GM18858 (cell line): ENCODE data around the gene UBASH3A.

Experiments
- ATAC-seq: cut with Tn5 transposase; IDR thresholded peaks from one replicate; pipeline ENCODE4 v1.9.1; 2021; ENCODE audit not compliant: unreplicated experiment

The UBASH3A gene

DNA sequence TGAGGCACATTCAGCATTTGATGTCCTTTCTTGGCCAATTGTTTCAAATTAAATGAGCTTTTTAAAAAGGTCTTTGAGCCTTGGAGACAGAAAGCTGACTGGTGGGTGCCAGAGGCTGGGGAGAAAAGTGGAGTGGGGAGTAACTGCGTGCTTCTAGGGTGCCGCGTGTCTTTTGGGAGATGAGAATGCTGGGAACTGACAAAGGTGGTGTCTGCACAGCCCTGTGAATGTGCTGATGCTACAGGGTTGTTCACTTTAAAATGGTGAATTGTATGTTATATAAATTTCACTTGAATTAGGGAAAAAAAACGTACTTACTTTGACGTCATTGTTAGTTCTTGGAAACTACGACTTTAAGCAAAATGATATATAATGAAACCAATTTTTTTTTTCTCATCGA is 29.2 kb upstream of the UBASH3A start:
- no peak for ATAC-seq

DNA sequence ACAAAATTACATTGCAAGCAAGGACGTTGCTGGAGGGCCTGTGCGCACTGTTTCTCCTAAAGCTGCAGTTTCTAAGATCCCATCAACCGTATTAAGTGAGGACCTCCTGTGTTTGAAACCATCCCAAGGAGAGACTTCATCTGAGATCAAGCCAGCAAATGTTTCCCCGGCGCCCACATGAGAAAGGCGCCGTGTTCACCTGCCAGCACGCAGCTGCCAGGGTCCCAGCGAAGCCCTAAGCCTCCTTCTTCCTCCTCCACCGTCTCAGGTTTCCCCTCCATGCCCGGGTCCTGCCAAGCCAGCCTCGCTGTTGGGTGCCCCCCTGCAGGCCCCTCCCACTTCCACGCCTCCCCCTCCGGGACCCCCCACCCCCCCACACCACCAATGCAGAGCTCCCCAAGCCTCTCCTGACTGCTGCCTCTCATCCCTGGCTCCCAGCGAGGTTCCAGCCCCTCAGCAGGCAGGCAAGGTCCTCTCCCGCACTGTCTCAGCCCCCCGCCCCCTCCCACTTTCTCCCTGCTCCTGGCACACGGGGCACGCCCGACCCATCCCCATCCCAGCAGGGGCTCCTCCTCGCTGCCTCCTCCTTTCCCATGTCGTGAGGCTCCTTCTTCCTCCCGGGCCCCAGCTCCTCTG is 28.7 kb upstream of the UBASH3A start:
- ATAC-seq = no peak

DNA sequence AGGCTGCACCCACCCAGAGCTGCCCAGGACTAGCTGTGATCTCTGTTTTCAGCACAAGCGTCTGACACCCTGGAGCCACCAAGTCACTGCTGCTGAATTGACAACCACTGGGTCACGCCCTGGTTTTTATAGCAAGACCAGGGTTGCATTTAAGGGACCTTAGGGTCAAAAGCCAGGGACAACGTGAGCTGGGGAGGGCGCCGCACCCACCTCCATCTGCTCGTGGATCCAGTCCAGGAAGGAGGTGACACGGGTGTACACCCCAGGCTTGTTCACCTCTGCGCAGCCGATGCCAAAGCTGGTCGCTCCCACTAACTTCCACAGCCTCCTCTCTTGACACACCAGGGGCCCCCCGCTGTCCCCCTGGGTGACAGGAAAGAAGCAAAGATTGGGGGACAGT is 28.2 kb upstream of the UBASH3A start:
- ATAC-seq = no peak

DNA sequence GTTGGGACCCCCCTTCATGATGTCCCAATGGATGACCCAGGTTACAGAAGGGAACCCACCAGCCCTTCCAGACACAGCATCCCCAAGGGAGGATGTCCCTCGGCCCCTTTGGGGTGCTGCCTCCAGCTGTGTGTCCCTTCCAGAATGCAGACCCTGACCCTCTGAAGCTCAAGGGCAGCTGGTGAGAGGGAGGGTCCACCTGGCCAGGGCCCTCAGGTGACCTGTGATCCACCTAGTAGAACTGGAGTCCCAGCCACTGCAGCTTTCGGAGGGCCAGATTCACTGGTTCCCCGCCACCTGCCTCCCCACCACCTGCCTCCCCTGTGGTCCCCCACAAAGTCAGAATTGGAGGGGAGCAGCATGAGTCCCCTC is 27.8 kb upstream of the UBASH3A start:
- no peak for ATAC-seq

DNA sequence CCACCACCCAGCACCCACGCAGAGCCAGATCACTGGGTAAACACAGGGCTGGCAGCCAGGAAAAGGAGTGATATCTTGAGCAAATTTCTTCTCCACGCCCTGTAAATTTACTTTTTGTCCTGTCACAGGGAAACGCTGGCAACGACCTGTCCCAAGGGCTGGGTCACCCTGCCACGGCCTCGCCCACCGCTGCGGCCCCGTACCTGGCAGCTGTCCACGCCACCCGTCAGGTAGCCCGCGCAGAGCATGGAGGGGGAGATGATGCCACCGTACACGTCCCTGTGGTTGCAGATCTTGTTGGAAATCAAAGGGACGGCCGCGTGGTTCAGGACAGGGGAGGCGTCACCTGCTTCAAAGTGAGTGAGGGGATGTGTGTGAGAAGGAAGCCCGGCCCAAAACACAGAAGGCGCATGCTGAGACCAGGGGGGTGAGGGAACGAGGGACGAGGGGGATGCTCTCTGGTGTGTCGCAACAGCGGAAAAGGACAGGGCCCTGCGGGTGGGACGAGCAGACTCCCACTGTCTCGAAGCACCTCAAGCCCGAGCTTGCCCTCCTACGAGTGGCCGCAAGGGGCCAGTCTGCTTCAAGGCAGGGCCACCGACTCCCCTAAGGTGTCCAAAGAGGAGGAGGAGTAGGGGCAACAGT is 27.2 kb upstream of the UBASH3A start:
- ATAC-seq = no peak

DNA sequence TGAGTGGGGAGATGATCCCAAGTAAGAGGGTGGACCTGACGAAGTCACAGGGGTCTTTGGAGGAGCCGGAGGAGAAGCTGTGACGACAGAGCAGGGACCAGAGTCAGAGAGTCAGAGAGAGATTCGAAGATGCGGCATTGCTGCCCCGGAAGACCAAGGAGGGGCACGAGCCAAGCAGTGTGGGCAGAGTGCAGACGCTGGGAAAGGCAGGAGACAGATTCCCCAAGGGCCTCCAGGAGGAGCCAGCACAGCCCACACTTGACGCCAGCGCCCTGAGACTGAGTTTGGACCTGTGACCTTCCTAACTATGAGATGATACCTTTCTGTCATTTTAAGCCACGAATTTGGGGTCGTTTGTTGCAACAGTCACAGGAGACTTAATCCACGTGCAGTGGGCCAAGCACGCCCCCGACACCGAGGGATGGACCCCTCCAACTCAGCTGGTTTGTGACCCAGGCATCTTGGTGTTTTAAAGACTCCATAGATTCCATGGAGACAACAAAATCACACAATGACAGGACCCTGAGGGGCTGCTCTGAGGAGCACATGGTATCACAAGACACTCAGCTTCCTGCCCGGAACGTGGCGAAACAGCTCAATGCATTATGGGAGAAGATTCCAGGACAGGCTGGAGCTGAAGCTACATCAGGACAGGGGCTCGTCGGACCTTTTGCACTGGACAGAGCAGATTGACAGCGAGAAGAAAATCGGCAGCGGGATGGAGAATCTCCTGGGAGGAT is 26.3 kb upstream of the UBASH3A start:
- ATAC-seq = no peak

DNA sequence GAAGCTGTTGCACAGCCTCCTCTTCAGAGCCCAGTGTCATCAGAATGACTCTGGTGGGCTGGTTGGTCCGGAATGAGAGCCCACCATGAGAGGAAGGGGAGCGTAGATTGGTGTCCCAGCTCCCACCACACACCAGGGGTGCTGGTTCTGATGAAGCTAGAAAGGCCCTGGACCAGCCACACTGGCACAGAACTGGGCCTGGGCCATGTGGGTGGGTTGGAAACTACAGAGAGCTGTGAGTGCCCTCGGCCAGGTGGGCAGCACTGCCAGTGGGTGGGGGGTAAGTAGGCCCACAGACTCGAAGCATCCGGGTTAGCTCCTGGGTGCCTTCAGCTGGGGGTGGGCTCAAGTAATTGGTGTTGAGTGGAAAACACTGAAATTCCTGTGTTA is 25.8 kb upstream of the UBASH3A start:
- no peak for ATAC-seq

DNA sequence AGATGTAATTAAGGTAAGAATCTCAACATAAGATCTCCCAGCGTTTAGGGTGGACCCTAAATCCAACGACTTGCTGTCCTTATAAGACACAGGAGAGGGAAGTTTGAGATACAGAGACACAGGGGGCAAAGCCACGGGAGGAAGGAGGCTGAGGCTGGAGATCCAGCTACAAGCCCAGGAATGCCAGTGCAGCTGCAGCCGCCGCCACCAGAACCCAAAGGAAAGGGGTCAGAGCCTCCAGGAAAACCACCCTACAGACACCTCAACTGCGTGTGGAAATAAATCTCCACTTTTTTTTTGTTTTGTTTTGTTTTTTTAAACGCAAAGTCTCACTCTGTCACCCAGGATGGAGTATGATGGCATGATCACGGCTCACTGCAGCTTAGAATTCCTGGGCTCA is 25.3 kb upstream of the UBASH3A start:
- no peak for ATAC-seq

DNA sequence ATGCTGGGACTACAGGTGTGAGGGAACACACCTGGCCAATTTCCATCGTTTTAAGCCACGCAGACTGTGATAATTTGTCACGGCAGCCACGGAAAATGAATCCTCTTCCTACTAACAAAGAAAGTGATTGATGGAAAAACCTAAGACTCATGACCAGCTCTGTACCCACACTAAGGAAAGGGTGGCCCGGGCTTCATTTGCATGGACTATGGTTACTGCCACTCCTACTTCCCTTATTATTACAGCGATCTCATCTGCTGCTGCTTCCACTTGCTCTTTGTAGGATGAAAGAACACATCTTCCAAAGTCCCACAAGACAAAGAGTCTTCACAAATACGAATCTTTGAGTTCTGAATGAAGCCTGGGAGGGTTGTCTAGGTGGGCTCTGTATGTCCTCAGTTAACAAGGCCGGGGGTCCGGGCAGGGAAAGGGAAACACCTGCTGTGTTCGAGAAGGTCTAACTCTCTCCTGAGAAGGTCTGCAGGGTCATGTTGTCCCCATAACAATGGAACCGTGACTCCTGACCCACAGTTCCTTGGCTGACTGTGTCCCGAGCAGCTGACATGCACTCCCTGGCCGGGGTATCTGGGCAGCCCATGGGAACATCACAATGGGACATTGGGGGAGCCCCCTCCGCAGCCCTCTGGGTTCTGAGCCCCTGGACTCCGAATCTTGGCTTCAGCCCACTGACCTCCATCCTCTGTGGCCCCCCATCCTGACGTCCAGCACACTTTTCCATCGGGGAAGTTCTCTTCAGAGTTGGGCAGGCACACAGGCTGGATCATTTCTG is 24.1 kb upstream of the UBASH3A start:
- no peak for ATAC-seq

DNA sequence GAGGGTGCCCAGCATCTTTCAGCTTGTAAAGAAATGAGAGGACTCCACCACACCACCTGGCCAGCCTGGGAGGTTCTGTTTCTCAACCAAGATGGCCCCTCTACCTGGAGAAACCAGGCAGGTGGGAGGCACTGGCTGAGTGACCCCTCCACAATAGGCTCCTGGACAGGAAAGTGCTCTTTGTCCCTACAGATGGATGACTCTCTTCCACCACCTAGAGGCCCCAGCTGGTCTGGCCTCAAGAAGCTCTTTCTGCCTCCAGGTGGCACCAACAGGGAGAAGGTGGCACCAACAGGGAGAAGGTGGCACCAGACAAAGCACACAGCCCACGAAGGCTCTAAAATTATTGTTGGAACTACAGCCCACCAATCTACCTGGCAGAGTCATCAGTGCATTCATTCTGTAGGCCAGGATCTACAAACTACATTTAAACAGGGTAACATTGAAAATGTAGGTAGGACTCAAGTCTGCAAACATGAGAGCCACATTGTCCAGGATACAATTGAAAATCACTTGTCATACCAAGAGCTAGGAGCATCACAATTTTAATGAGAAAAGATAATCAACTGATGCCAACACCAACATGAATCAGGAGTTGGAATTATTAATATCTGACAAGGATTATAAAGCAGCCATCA is 22.2 kb upstream of the UBASH3A start:
- no peak for ATAC-seq

DNA sequence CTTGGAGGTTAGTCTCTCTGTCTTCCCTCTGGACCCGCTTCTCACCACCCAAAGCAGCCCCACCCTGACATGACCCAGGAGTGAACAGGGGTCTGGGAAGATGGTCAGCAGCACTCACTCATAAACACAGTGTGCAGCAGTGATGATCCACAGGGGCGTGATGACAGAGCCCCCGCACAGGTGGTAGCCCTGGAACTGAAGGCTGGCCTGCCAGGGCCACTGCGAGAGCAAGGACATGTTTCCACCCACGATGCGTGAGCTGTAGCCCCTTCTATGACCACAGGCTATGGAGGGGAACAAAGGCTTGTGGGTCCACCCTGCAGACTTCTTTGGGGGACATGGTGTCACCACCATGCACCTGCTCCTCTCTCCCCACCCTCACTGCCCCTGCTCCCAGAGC is 20.8 kb upstream of the UBASH3A start:
- ATAC-seq = no peak

DNA sequence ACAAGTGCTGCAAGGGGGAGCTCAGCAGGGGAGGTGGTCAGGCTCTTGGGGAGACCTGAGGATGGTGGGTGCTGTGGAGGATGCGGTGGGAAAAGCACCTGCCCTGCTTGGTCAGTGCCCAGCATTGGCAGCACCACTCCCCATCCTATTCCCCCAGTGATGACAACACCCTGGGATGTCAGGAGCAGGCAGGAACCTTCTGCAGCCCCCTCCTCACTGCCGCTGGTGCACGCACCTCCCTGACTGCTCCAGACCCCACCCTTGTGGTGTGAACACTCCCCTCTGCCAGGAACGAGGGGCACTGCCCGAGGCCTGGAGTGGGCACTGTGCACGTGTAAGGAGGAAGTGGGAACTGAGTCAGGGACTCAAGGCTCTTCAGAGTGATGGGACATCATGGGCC is 20.4 kb upstream of the UBASH3A start:
- ATAC-seq = no peak

DNA sequence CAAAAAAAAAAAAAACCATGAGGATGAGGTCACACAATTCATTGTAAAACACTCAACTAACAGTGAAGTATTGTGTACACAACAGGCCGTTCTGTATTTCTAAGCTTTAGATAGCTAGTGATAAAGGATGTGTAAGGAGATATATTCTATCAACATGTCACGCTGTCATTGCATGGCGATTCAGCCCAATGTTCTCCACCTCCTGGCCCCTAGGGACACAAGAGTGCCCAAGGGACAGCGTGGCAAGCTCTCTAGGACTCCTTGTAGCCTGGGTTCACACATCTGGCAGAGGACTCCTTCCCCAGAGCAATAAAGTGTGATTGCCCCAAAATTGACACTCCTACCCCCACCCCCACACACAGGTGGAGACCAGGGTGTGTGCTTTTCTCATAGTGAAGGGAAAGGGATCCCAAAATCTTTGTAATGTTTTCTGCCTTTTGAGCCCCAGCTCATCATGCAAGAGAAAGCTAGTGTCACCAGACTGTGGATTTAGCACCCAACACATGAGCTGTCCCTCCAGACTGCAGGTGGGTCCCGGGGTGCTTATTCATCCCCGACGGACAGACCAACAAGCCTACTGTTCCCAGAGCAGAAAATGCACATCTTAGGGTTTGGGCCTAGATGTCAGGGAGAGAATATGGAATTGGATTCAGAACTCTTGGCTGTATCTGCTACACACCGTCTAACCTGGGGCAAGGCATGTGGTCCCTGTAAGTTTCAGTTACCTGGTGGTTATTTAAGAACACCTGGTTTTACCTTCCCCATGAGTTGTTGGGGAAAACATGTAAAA is 19.4 kb upstream of the UBASH3A start:
- no peak for ATAC-seq

DNA sequence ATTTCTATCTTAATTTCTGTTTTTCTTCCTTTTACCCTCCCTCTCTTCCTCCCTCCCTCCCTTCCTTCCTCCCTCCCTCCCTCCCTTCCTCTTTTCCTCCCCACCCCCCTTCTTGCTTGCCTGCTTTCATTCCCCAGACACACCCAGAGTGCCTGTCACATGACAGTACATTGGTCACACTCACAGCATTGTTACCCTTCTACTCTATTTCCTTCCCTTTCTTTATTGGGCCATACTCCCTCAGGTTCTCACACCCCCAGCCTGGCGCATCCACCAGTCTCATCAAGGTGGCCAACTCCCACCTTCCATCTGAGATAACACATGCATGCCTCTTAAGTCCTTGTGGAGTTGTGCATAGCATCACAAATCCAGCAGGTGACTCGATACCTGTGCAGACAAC is 18.7 kb upstream of the UBASH3A start:
- no peak for ATAC-seq

DNA sequence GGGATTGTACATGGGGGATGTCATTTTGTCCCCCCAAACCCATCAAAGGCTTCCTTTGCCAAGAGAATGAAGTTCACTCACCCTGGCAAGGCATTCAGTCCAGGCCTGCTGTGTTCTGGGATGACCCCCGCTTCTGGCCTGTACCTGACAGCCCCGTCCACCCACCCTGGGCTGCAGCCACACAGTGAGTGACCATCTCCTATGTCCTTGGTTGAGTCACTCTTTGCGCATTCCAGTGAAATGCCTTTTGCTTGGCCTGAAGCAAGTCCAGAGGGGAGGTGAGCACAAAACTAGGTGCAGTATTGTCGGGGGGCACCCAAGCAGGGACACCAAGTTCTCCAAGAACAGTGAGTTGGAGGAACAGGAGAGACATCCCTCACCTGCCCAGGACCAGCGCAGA is 18.1 kb upstream of the UBASH3A start:
- no peak for ATAC-seq

DNA sequence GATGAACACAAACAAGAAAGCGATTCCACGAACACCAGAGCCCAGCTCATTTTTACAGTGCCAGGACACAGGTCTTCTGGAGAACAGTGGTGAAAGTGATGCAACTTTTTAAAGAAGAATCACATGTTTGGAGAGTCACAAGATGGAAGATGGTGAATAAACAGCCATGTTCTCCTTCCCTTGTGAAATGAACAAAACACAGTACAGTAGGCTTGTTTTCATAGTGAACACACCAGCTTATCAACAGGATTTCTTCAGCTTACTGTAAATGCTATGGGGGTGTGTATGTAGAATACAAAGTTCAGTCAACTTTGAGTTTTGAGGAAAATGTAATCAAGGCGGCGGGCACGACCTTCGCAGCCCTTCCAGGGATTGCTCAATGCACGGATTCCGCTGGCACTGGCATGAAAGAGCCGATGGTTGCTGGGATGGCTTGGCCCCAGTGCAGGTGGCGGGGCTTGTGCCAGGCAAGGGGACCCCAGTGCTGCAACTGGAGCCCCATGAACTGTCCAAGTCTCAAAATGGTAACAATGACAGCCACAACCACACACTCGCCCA is 17.6 kb upstream of the UBASH3A start:
- no peak for ATAC-seq

DNA sequence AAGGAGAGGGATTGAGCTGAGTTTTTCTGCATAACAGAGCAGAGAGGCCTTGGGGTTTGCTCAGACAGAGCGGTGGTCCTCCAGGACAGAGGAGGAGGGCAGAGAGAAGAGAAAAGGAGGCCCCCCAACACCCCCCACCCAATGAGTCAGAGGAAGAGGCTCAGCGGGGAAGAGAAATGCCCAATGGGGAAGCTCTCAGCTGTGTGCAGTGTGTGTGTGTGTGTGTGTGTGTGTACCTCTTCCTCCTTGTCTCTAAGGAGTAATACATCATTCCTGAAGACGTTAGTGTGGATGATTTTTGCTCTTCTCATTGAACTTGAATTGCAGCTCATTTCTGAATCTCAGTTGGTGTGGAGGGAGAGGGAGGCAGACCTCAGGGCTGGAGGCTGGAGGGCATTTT is 16.5 kb upstream of the UBASH3A start:
- ATAC-seq = no peak

DNA sequence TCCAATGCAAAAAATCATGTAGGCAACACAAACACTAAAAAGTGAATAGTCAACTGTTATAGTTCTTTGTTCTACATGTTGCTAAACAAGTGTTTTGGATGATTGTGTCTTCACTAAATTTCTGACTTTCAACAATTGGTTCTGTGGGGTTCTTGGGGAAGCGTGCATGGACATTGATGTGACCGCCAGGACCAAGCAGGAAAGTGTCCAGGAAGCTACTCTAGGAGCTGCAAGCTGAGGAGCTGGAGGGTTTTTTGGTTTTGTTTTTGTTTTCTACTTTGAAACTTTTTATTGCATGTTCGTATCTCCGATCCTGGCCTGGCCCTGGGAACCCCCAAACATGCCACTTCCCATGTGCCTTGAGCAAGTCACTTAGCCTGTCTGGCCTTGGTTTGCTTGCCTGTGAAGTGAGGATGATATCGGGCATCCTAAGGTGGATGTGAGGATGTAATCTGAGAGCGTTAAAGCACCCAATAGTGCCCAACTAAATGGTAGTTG is 15.8 kb upstream of the UBASH3A start:
- no peak for ATAC-seq

DNA sequence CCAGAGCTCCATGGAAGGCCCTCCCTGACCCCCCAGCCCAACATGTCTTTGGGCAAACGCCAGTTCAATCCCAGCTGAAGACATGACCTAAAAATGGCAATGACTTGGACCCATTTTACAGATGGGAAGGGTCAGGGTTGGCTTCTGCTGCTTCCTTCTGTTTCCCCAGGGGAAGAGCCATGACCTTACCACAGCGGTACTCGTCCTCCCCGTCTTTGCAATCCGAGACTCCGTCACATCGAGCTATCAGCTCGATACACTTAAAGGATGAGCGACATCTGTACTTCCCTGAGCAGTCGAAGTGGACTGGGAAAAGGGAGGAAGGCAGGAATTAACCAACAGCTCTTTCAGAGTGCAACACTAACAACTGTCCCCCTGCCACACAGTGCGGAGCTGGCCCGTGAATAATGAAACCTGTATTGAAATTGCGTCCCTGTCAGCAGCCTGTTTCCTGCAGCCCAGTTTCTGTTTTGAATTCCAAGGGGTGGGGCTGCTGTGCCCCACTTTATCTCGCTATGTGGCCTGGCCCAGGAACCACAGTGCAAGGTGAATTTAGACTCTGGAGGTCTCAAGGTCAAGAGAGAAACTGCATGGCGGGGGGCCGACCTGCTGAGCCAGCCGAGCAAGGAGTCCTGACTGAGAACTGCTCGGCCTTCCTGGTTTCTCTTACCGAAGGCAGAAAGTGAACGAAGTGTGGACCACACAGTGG is 14.8 kb upstream of the UBASH3A start:
- ATAC-seq = no peak
